ENCODE results near the gene TKTL2.

TKTL2 gene, protein sequence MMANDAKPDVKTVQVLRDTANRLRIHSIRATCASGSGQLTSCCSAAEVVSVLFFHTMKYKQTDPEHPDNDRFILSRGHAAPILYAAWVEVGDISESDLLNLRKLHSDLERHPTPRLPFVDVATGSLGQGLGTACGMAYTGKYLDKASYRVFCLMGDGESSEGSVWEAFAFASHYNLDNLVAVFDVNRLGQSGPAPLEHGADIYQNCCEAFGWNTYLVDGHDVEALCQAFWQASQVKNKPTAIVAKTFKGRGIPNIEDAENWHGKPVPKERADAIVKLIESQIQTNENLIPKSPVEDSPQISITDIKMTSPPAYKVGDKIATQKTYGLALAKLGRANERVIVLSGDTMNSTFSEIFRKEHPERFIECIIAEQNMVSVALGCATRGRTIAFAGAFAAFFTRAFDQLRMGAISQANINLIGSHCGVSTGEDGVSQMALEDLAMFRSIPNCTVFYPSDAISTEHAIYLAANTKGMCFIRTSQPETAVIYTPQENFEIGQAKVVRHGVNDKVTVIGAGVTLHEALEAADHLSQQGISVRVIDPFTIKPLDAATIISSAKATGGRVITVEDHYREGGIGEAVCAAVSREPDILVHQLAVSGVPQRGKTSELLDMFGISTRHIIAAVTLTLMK

DNA sequence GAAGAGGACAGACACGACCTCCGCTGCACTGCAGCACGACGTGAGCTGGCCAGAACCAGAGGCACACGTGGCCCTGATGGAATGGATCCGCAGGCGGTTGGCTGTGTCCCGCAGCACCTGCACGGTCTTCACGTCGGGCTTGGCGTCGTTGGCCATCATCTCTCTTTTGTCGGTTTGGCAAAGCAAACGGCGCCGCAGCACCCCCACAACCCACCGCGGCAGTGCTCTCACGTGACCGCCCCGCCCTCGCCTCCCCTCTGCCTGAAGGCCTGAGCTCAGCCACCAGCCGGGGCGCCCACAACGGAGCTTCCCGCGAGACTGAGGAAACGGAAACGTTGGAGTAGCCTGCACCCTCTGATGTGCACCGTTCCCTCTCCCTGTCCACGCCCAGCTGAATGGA, at the start of gene TKTL2:
TKTL2 (minus strand) TSS at position 179 of the 400 bp plus-strand sequence; CDS start at position 159, 20 bp downstream.
- Histone ChIP-seq H3K9me3 (peaks cover 4% of the 10 kb centered on the region; the same call in 1 of the 2 replicates), H3K27ac (no peak within 1 kb of the TSS), H3K27me3 (no peaks in the 10 kb centered on the region), H3K4me1 (no peaks in the 10 kb centered on the region), H3K4me2 (no peak within 1 kb of the TSS), H3K9ac (no peak within 1 kb of the TSS), H3K4me3 (no peak within 1 kb of the TSS), H4K20me1 (no peaks in the 10 kb centered on the region), H3K36me3 (no peaks in the 10 kb centered on the region)
- no peak for TF ChIP-seq Cebpa-rat (IDR thresholded peaks at IDR 0.05)

DNA sequence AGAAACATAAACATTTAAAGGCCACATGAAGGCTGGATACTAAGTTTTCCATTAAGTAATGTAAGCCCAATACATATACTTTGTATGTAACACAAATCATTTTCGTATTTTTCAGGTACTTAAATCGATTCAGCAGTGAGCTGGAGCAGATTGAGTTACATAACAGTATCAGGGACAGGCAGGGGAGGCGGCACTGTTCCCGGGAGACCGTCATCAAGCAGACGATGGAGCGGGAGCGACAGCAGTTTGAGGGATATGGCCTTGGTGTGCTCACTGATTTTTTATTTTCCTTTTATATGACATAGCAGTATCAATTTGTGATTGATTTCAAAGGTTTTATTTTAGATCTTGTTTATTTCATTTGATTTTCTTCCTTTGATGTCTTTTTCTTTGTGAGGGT, 41.6 kb upstream of the TKTL2 start:
- peaks cover 22% of the 10 kb centered on the region for H4K20me1 ChIP-seq
- no peak overlapping the region for H3K4me2 ChIP-seq
- no peak for TF ChIP-seq Cebpa-rat (IDR thresholded peaks at IDR 0.05)
- peaks cover 91% of the 10 kb centered on the region for H3K36me3 ChIP-seq
- H3K27ac ChIP-seq: no peak overlapping the region
- H3K27me3 ChIP-seq: no peaks in the 10 kb centered on the region
- H3K4me1 ChIP-seq: no peaks in the 10 kb centered on the region
- H3K9ac ChIP-seq: no peak overlapping the region
- no peak overlapping the region for H3K4me3 ChIP-seq
- H3K9me3 ChIP-seq: no peaks in the 10 kb centered on the region

DNA sequence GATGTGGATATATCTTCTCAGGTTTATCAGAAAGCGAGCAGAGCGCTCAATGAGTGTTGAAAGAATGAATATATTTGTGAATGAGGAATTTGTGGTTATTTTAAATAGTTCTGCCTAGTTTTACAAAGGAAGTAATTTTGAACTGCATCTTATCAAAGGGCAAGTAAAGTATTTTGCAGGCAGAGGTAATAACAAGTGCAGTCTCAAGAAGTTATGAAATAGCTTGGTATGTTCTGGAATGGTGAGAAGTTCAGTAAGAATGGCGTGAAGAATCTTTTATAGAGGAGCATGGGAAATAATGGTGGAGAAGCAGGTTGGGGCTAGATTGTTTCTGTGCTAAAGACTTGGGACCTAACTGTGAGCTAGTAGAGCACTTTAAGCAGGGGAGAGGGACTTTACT, 31.8 kb upstream of the TKTL2 start:
- Histone ChIP-seq H3K27ac (no peak overlapping the region), H3K36me3 (peaks cover 59% of the 10 kb centered on the region), H3K27me3 (no peaks in the 10 kb centered on the region), H4K20me1 (peaks cover 100% of the 10 kb centered on the region), H3K4me3 (no peak overlapping the region), H3K4me1 (no peaks in the 10 kb centered on the region), H3K9me3 (peaks cover 10% of the 10 kb centered on the region; the same call in 1 of the 2 replicates), H3K4me2 (no peak overlapping the region), H3K9ac (no peak overlapping the region)
- no peak for TF ChIP-seq Cebpa-rat (IDR thresholded peaks at IDR 0.05)

DNA sequence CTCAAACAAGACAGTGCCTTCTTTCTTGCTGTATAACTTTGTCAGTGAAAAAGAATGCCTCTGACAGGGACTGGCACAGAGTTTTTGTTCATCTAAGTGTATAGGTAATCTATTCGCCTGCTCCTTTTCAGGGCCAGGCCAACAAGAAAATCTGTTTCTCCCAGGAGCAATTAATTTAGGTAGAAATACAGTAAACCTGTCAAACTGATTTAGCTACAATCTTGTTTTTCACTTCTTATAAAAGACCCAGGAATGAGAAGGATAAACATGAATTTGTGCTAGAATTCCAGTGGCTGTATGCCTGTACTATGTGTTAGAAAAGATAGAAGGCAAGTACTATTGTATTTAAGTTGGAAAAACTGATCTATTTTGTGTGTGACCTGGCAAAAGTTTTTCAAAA, 27.0 kb upstream of the TKTL2 start:
- peaks cover 95% of the 10 kb centered on the region for H4K20me1 ChIP-seq
- no peak overlapping the region for H3K9ac ChIP-seq
- no peaks in the 10 kb centered on the region for H3K27me3 ChIP-seq
- peaks cover 49% of the 10 kb centered on the region for H3K36me3 ChIP-seq
- no peak overlapping the region for H3K27ac ChIP-seq
- no peak overlapping the region for H3K4me2 ChIP-seq
- TF ChIP-seq Cebpa-rat (IDR thresholded peaks at IDR 0.05): no peak
- peaks cover 17% of the 10 kb centered on the region; the same call in 1 of the 2 replicates for H3K9me3 ChIP-seq
- no peak overlapping the region for H3K4me3 ChIP-seq
- H3K4me1 ChIP-seq: peaks cover 19% of the 10 kb centered on the region

DNA sequence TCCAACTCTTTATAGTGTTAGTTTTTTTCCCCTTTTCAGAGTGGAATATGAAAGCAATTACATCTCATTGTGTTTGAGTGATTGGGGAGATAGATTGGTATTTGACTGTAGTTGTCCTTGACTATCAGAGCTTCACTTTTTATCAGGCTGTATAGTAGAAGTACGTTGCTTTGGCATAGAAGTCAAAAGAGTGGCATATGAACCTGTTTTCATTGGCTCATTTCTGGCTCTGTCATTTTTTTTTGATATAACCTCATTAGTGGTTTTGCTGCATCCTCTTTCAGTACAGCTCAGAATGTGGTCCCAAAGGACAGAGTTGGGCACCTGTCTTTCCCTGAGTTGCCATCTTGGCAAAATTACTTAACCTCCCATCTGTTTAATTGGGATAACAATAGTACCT, 22.3 kb upstream of the TKTL2 start:
- Histone ChIP-seq H3K4me1 (peaks cover 30% of the 10 kb centered on the region), H3K9ac (peak overlapping the region; percentile 98), H4K20me1 (peaks cover 48% of the 10 kb centered on the region), H3K36me3 (peaks cover 32% of the 10 kb centered on the region), H3K4me2 (peak overlapping the region; percentile 73), H3K4me3 (peak overlapping the region; percentile 91), H3K9me3 (peaks cover 10% of the 10 kb centered on the region; the same call in 1 of the 2 replicates), H3K27ac (peak overlapping the region; percentile 99; the same call in 1 of the 2 replicates), H3K27me3 (no peaks in the 10 kb centered on the region)
- no peak for TF ChIP-seq Cebpa-rat (IDR thresholded peaks at IDR 0.05)

DNA sequence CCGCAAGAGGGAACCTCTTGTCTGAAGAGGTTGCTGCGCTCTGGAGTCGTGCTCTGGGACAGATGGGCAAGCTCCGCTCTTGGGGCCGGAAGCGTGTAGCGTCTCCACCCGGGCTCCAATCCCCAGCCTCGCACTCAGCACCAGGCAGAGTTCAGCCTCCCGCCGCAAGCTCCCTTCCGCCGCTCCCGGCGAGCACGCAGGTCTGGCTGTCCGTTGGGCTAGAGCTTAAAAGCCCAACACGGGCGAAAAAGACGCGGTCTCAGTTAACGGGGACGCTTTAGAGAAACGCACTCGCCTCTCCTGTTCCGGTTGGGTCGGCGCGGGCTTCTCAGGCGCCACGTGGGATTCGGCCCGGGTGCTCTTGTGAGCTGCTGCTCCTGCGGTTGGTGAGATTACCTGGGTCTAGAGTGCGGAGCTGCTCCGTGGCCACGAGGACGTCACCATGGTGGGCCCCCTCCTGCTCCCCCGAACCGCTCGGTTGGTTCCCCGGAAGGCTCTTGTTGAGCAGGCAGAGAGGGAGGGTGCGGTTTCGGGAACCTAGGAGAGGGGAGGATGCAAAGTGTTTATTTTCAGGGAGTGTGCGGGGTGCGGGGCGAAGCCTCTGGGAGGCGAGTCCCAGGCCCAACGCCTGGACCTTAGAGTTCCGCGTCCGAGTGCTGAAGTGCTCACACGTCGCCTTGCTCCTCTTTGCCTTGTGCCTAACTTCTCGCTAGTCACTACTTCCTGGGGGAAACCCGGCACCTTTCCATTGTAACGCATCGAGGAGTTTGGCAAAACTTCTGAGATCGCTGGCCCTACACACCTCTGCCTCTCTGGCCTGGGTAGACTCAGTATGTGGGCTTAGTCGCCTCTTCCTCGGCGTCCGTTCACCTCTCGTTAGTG, 21.0 kb upstream of the TKTL2 start, which contains the start of gene TMA16:
TMA16 (plus strand) TSS at position 331 of the 882 bp plus-strand sequence; CDS start at position 443, 112 bp downstream.
- H3K27ac ChIP-seq: peak within 1 kb of the TSS; percentile 99
- no peak for TF ChIP-seq Cebpa-rat (IDR thresholded peaks at IDR 0.05)
- H3K4me2 ChIP-seq: peak within 1 kb of the TSS; percentile 73

DNA sequence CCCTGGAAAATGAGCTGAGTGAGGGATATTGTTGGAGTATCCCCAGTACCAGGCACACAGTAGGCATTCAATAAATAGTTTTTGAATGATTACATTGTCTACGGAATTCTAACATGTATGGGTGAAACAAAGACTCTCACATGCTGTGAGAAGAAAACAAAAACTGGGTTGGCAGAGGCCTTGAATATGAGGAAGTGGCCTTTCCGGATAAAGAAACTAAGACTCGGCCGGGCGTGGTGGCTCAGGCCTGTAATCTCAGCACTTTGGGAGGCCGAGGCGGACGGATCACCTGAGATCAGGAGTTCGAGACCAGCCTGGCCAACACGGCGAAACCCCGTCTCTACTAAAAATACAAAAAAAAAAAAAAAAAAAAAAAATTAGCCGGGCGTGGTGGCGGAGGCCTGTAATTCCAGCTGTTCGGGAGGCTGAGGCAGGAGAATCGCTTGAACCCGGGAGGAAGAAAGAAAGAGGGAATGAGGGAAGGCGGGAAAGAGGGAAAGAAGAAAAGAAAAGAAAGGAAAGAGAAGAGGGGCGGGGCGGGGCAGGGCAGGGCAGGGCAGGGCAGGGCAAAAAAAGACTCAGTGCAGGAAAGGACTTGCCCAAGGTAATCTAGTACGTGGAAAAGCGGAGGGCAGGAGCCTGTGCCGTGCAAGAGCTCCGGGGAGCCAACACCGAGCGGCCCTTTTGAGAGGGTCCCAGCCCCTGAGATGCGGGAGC, 20.2 kb upstream of the TKTL2 start:
- Histone ChIP-seq H4K20me1 (peaks cover 29% of the 10 kb centered on the region), H3K27me3 (no peaks in the 10 kb centered on the region), H3K9ac (peak overlapping the region; percentile 98), H3K4me2 (peak overlapping the region; percentile 73), H3K4me1 (peaks cover 30% of the 10 kb centered on the region), H3K27ac (peak overlapping the region; percentile 99), H3K4me3 (peak overlapping the region; percentile 91), H3K9me3 (0 out of 2 replicates have a peak, but pooled peaks cover 4% of the 10 kb centered on the region), H3K36me3 (peaks cover 20% of the 10 kb centered on the region)
- no peak for TF ChIP-seq Cebpa-rat (IDR thresholded peaks at IDR 0.05)

More for the DNA sequence above, 21.0 kb upstream of the TKTL2 start, which contains the start of gene TMA16:
- Histone ChIP-seq H3K4me3 (peak within 1 kb of the TSS; percentile 91), H3K4me1 (peaks cover 30% of the 10 kb centered on the region), H3K9me3 (0 out of 2 replicates have a peak, but pooled peaks cover 4% of the 10 kb centered on the region), H3K27me3 (no peaks in the 10 kb centered on the region), H4K20me1 (peaks cover 35% of the 10 kb centered on the region), H3K9ac (peak within 1 kb of the TSS; percentile 98), H3K36me3 (peaks cover 21% of the 10 kb centered on the region)

DNA sequence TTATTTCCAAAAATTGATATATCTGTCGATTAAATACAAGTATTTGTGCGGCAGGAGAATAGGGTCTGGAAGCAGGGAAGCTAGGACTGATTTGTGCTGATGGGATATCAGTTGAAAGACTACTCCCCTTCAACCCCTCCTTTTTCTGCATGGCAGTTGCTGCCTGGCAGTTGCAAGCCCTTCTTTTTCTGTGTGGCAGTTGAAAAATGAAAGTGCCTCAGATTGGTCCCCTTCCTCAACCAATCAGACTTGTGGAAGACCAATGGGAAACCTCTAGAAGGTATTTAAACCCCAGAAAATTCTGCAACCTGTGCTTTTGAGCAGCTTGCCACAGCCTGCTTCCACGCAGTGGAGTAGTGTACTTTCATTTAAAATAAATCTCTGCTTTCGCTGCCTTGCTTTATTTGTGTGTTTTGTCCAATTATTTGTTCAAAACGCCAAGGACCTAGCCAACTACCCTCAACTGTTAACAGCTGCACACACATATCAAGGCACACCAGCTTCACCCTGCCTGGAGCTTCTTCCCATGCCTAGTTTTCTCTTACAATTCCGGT, 19.5 kb upstream of the TKTL2 start:
- peak overlapping the region; percentile 99; the same call in 1 of the 2 replicates for H3K27ac ChIP-seq
- H3K4me1 ChIP-seq: peaks cover 30% of the 10 kb centered on the region
- TF ChIP-seq Cebpa-rat (IDR thresholded peaks at IDR 0.05): no peak
- H3K9ac ChIP-seq: no peak overlapping the region
- H3K4me3 ChIP-seq: peak overlapping the region; percentile 91
- H3K4me2 ChIP-seq: peak overlapping the region; percentile 73
- H3K27me3 ChIP-seq: no peaks in the 10 kb centered on the region
- H4K20me1 ChIP-seq: peaks cover 21% of the 10 kb centered on the region
- H3K9me3 ChIP-seq: no peaks in the 10 kb centered on the region
- peaks cover 15% of the 10 kb centered on the region for H3K36me3 ChIP-seq

Data from BLaER1 (cell line).